Measurements from ENCODE around the gene FAM193B.

Gene FAM193B

DNA sequence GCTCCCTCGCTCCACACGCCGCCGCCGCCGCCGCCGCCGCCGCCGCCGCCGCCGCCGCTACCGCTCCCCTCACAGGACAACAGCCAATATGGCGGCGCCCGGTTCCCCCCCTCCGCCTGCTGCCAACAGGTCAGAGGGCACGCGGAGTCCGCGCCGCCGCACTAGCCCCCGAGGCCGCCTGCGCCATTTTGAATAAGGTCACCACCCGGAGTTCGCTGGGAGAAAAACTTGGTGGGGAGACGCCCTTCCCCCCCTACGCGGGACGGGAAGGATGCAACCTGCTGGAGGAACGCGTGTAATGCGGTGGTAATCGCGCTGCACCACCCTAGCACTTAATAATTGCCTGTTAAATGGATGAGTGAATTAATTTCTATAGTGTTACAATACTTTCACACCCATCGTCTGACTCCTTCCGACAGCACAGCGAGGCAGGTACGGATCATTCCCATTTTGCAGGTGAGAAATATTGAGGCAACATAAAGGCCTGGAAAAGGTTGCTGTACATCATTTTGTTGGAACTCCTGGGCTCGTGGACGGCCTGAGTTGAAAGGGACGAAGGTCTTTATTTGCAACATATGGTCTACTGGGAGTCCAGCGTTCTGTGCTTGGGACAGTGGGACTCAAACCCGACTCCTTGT is at the start of gene FAM193B:
FAM193B (minus strand) TSS at position 90 of the 638 bp plus-strand sequence. CDS start 105 bp downstream, outside the sequence.
- H3K4me3 ChIP-seq (ENCODE audit: low read depth, low read length), result peak within 1 kb of the TSS; percentile 85
- DNase-seq (ENCODE audit: low read depth), result peak; percentile 92
- TF ChIP-seq CTCF (conservative IDR thresholded peaks at IDR 0.05; ENCODE audit: low read depth, low read length), result peak; percentile 39

DNA sequence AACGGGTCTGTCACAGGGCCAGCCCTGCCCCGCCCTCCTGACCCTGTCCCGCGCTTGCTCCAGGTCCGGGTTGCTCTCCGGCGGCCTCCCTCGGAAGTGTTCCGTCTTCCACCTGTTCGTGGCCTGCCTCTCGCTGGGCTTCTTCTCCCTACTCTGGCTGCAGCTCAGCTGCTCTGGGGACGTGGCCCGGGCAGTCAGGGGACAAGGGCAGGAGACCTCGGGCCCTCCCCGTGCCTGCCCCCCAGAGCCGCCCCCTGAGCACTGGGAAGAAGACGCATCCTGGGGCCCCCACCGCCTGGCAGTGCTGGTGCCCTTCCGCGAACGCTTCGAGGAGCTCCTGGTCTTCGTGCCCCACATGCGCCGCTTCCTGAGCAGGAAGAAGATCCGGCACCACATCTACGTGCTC is 49.8 kb upstream of the FAM193B start:
- no peak overlapping the region for H3K4me3 ChIP-seq (ENCODE audit: low read depth, low read length)
- no peak for TF ChIP-seq CTCF (conservative IDR thresholded peaks at IDR 0.05; ENCODE audit: low read depth, low read length)

GRCh38 chr5:177603631-177604030 is 49.3 kb upstream of the FAM193B start:
- TF ChIP-seq CTCF (conservative IDR thresholded peaks at IDR 0.05; ENCODE audit: low read depth, low read length), result no peak
- no peak for DNase-seq (ENCODE audit: low read depth)
- H3K4me3 ChIP-seq (ENCODE audit: low read depth, low read length), result no peak overlapping the region

More for the DNA sequence above, 49.8 kb upstream of the FAM193B start:
- DNase-seq (ENCODE audit: low read depth), result no peak

DNA sequence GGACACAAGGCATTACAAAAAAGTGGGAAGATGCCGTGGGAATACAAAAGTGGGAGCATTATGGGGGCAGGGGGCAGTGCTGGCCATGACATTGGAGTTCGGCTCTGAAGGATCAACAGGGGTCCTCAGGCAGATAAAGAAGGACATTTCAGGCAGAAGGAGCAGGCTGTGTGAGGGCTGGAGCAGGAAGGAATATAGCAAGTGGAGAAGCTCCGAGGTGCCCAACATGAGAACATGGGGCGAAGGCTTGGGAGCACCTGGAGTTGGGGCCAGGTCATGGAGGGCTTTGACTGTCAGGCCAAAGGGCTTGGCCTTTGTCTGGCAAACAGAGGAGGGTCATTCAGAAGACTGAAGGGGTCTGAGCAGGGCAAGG is 48.1 kb upstream of the FAM193B start:
- no peak for DNase-seq (ENCODE audit: low read depth)
- H3K4me3 ChIP-seq (ENCODE audit: low read depth, low read length), result no peak overlapping the region
- no peak for TF ChIP-seq CTCF (conservative IDR thresholded peaks at IDR 0.05; ENCODE audit: low read depth, low read length)

GRCh38 chr5:177601577-177602457 is 47.5 kb upstream of the FAM193B start:
- TF ChIP-seq CTCF (conservative IDR thresholded peaks at IDR 0.05; ENCODE audit: low read depth, low read length), result peak; percentile 12
- DNase-seq (ENCODE audit: low read depth), result peak; percentile 34
- H3K4me3 ChIP-seq (ENCODE audit: low read depth, low read length), result no peak overlapping the region

- no peak for DNase-seq (ENCODE audit: low read depth)
- no peak for TF ChIP-seq CTCF (conservative IDR thresholded peaks at IDR 0.05; ENCODE audit: low read depth, low read length)
- H3K4me3 ChIP-seq (ENCODE audit: low read depth, low read length), result peak overlapping the region; percentile 74
These were observed 46.8 kb upstream of the FAM193B start for GRCh38 chr5:177601126-177601525.

Measured in choroid plexus epithelial cell (primary cell).